HepG2 (cell line): ENCODE data around the gene CADPS. TPM values are rescaled to one million over a fixed set of nuclear protein-coding genes. Genes with fewer than 3 reads are reported as not detected.

Source experiments
- ATAC-seq: fragments of 200-7000 bp; cut with Tn5 transposase; 3 replicates; pipeline ENCODE4 v1.9.1; 2020; ENCODE audit warnings: mild to moderate bottlenecking, moderate library complexity
- BruUV-seq: library from RNA; stranded (reverse); fragments of 400-500 nt; replicated peaks from 2 replicates; lab custom pipeline; 2021; lab: Mats Ljungman, UMichigan
- CTCF ChIA-PET: fragments of 300-600 bp; formaldehyde crosslinking; extraction: SDS; loops from one replicate; lab custom pipeline; 2021; ENCODE audit warnings: low total read pairs, inconsistent platforms, low intra/inter-chr PET ratio; lab: Yijun Ruan, JAX
- POLR2A ChIA-PET: fragments of 350-600 bp; sonication (Branson Sonifier 250); formaldehyde crosslinking; loops from one replicate; lab custom pipeline; 2020; ENCODE audit warnings: antibody characterized with exemption, inconsistent platforms; lab: Yijun Ruan, JAX
- DNase-seq: peaks from one replicate; pipeline ENCODE4 v3.0.0-alpha.2; 2015; ENCODE audit warnings: low spot score
- FAIRE-seq: peaks from 3 replicates; lab custom pipeline; 2011; peaks lifted over from hg19 to GRCh38; lab: Jason Lieb, UNC
- H2AFZ ChIP-seq: one replicate; pipeline ENCODE4 v1.6.1; 2011; ENCODE audit warnings: low read length, inconsistent platforms
- H3K27ac ChIP-seq: fragments of 300-600 bp; 3 replicates; pipeline ENCODE4 v1.8.0; 2011; ENCODE audit warnings: mixed run types, mild to moderate bottlenecking, mixed read lengths, low read length, inconsistent platforms; ENCODE audit not compliant: insufficient read depth; ENCODE audit errors: extremely low read length
- H3K27me3 ChIP-seq, 2 experiments: fragments of 200-600 bp in 1 of 2; 2 replicates in 1 of 2; 3 replicates in 1 of 2; pipeline versions ENCODE4 v1.6.0 to v1.8.0; 2011; ENCODE audit warnings: low read length in 2 of 2, mild to moderate bottlenecking in 2 of 2, moderate library complexity in 2 of 2, inconsistent platforms in 1 of 2; ENCODE audit not compliant: insufficient read depth in 2 of 2, control insufficient read depth in 1 of 2
- H3K36me3 ChIP-seq, 2 experiments: fragments of 200-600 bp in 1 of 2; replicated peaks in 1 of 2; 2 replicates in 1 of 2; 3 replicates in 1 of 2; pipeline versions ENCODE4 v1.5.1 to v1.8.0; 2011; ENCODE audit warnings: low read length in 2 of 2, inconsistent platforms in 1 of 2; ENCODE audit not compliant: insufficient read depth in 2 of 2, control insufficient read depth in 1 of 2
- H3K4me1 ChIP-seq: 2 replicates; pipeline ENCODE4 v1.5.1; 2012; ENCODE audit warnings: low read length, inconsistent platforms; ENCODE audit not compliant: insufficient read depth
- H3K4me2 ChIP-seq: 2 replicates; pipeline ENCODE4 v1.6.0; 2011; ENCODE audit warnings: low read depth, low read length, inconsistent platforms
- H3K4me3 ChIP-seq, 3 experiments: fragments of 200-600 bp in 1 of 3; sonication (generic), shearing (Covaris generic) in 1 of 3; replicated peaks in 1 of 3; 2 replicates each; pipeline ENCODE4 v1.5.1; 2011 to 2016; ENCODE audit warnings: low read length in 3 of 3, inconsistent platforms in 2 of 3, low read depth in 2 of 3, mild to moderate bottlenecking in 2 of 3, control low read depth in 1 of 3, mixed read lengths in 1 of 3; ENCODE audit not compliant: insufficient read depth in 1 of 3
- H3K79me2 ChIP-seq: one replicate; pipeline ENCODE4 v1.6.1; 2011; ENCODE audit warnings: low read length, inconsistent platforms; ENCODE audit not compliant: insufficient read depth
- H3K9ac ChIP-seq: 2 replicates; pipeline ENCODE4 v1.6.0; 2011; ENCODE audit warnings: mild to moderate bottlenecking, low read depth, low read length, inconsistent platforms; ENCODE audit not compliant: insufficient read depth
- H3K9me3 ChIP-seq: 2 replicates; pipeline ENCODE4 v1.5.1; 2012; ENCODE audit warnings: mild to moderate bottlenecking, low read length
- H4K20me1 ChIP-seq: 2 replicates; pipeline ENCODE4 v1.6.0; 2011; ENCODE audit warnings: inconsistent platforms, mild to moderate bottlenecking, low read length, moderate library complexity; ENCODE audit not compliant: insufficient read depth
- CENPX ChIP-seq: sonication (generic); formaldehyde crosslinking; IDR thresholded peaks from 2 replicates; pipeline ENCODE4 v1.9.0; 2021; ENCODE audit warnings: mild to moderate bottlenecking, missing genetic modification reagents, moderate library complexity
- HOXA9 ChIP-seq: sonication (generic); formaldehyde crosslinking; IDR thresholded peaks from 2 replicates; pipeline ENCODE4 v1.8.1; 2022; ENCODE audit warnings: missing genetic modification reagents, mild to moderate bottlenecking, moderate library complexity, borderline replicate concordance
- JARID2 ChIP-seq: sonication (generic); formaldehyde crosslinking; IDR thresholded peaks from 2 replicates; pipeline ENCODE4 v1.8.1; 2023; ENCODE audit warnings: missing genetic modification reagents, inconsistent platforms; ENCODE audit not compliant: insufficient replicate concordance
- KDM3A ChIP-seq: IDR thresholded peaks from 2 replicates; pipeline ENCODE4 v1.6.1; 2018; ENCODE audit warnings: low read depth, missing compliant biosample characterization
- MLX ChIP-seq: IDR thresholded peaks from 2 replicates; pipeline ENCODE4 v1.6.1; 2016
- RFX3 ChIP-seq: IDR thresholded peaks from 2 replicates; pipeline ENCODE4 v1.6.1; 2016; ENCODE audit warnings: missing biosample characterization, missing genetic modification reagents
- TERF1 ChIP-seq: sonication (generic); formaldehyde crosslinking; IDR thresholded peaks from 2 replicates; pipeline ENCODE4 v1.8.0; 2022; ENCODE audit warnings: mild to moderate bottlenecking, missing genetic modification reagents, moderate library complexity
- ZBTB34 ChIP-seq: sonication (generic); formaldehyde crosslinking; IDR thresholded peaks from 2 replicates; pipeline ENCODE4 v1.8.0; 2022; ENCODE audit warnings: mild to moderate bottlenecking, missing genetic modification reagents
- ZNF121 ChIP-seq: sonication (generic); formaldehyde crosslinking; IDR thresholded peaks from 2 replicates; pipeline ENCODE4 v1.5.0; 2020; ENCODE audit warnings: mild to moderate bottlenecking, missing genetic modification reagents
- ZNF30 ChIP-seq: sonication (generic); formaldehyde crosslinking; IDR thresholded peaks from 2 replicates; pipeline ENCODE4 v1.5.0; 2020; ENCODE audit warnings: mild to moderate bottlenecking, missing genetic modification reagents
- ZNF430 ChIP-seq: sonication (generic); formaldehyde crosslinking; IDR thresholded peaks from 2 replicates; pipeline ENCODE4 v1.9.0; 2021; ENCODE audit warnings: mild to moderate bottlenecking, missing genetic modification reagents
- ZNF451 ChIP-seq: sonication (generic); formaldehyde crosslinking; IDR thresholded peaks from 2 replicates; pipeline ENCODE4 v1.5.0; 2020; ENCODE audit warnings: mild to moderate bottlenecking, missing genetic modification reagents
- WGBS: methylation state at CpG from one replicate; pipeline ENCODE4 v1.1.6; 2017; ENCODE audit warnings: low lambda C conversion rate; 5-methylcytosine and 5-hydroxymethylcytosine counted together
- in situ Hi-C: cut with HindIII; loops from 2 replicates; pipeline ENCODE4 v1.10.0; 2017; ENCODE audit warnings: low pct_unique_long_range_greater_than_20kb; ENCODE audit not compliant: extremely low pct_ligation_motif_present
- intact Hi-C: fragments of 100-400 bp; cut with micrococcal nuclease; formaldehyde crosslinking; loops from one replicate; pipeline ENCODE4 v1.10.0; 2022; ENCODE audit not compliant: unreplicated experiment
- polyA plus RNA-seq, 8 experiments: library from polyadenylated mRNA; depleted of rRNA in 3 of 8; stranded (reverse) in 7 of 8; unstranded in 1 of 8; fragments of >200 nt; fragmentation: Illumina TruSeq in 4 of 8; extraction: Trizol in 4 of 8; gene quantifications; 2 replicates each; pipeline versions ENCODE4 v1.2.1 to v1.2.3, GENCODE V29; 2011 to 2016; ENCODE audit warnings: low read depth in 4 of 8, missing spikeins in 1 of 8, mixed read lengths in 1 of 8; ENCODE audit not compliant: insufficient read depth in 1 of 8
- total RNA-seq, 5 experiments: library from RNA; depleted of rRNA; stranded (reverse); fragments of >200 nt; fragmentation: Illumina TruSeq; extraction: Trizol; gene quantifications; 2 replicates each; pipeline ENCODE4 v1.2.3, GENCODE V29; 2016; ENCODE audit warnings: low read depth in 1 of 5

The CADPS gene
- total and polyA plus RNA-seq, 2 of the 13 experiments (the other 11 are each of a cell fraction or from before 2014, with no cell fraction given), result not detected

- ChIA-PET CTCF (no interaction called here), POLR2A (no interaction called here)
- Histone ChIP-seq H3K4me3 (no peak overlapping the region), H4K20me1 (peaks cover 4% of the 10 kb centered on the region; the same call in 1 of the 2 replicates), H3K4me2 (no peak overlapping the region), H3K79me2 (no peaks in the 10 kb centered on the region), H3K27me3 (no peaks in the 10 kb centered on the region), H3K9me3 (no peaks in the 10 kb centered on the region), H3K27ac (no peak overlapping the region), H3K4me1 (no peaks in the 10 kb centered on the region), H3K36me3 (no peaks in the 10 kb centered on the region), H2AFZ (no peak overlapping the region), H3K9ac (no peak overlapping the region)
- ATAC-seq, result no peak
- BruUV-seq, result no TSS peak
- FAIRE-seq, result no peak
- in situ Hi-C loops, result loop anchor here (10.0 to 25.0 kb wide), 2 partner anchors 710 to 1187 kb away; partner anchors contain the start of gene C3orf49
- no peak for DNase-seq
- TF ChIP-seq HOXA9 (CRISPR knock-in tag), result no peak
- TF ChIP-seq ZNF451, result no peak
- no peak for TF ChIP-seq RFX3
- TF ChIP-seq ZNF430 (CRISPR knock-in tag), result no peak
- TF ChIP-seq CENPX, result no peak
- TF ChIP-seq ZBTB34 (CRISPR knock-in tag), result no peak
- TF ChIP-seq ZNF30 (CRISPR knock-in tag), result no peak
- no peak for TF ChIP-seq KDM3A (CRISPR knock-in tag)
- no peak for TF ChIP-seq ZNF121 (CRISPR knock-in tag)
- TF ChIP-seq MLX (CRISPR knock-in tag), result no peak
- TF ChIP-seq JARID2 (CRISPR knock-in tag), result no peak
- TF ChIP-seq TERF1 (CRISPR knock-in tag), result no peak
- WGBS, result 3% methylated on average over 6 of the region's 6 CpGs
- intact Hi-C loops, result no loop called here
Measured at GRCh38 chr3:62625268-62625667, 249.9 kb downstream of the CADPS start.
